Neutrophil (primary cell): ENCODE data around the gene AKR1B15.

Experiments
- H3K27ac ChIP-seq: fragments of 200-600 bp; sonication (generic); 2 replicates; pipeline ENCODE4 v1.5.1; 2016; ENCODE audit warnings: mild to moderate bottlenecking, moderate library complexity
- H3K27me3 ChIP-seq: fragments of 200-600 bp; sonication (generic); 2 replicates; pipeline ENCODE4 v1.6.0; 2016; ENCODE audit warnings: mild to moderate bottlenecking
- H3K36me3 ChIP-seq: fragments of 200-600 bp; sonication (generic); 2 replicates; pipeline ENCODE4 v1.5.1; 2017
- H3K4me1 ChIP-seq, 2 experiments: fragments of 200-600 bp in 1 of 2; sonication (generic) in 1 of 2; 1 replicate in 1 of 2; 2 replicates in 1 of 2; pipeline versions ENCODE4 v1.5.1 to v1.6.1; 2013 to 2016; ENCODE audit warnings: low read depth in 1 of 2, low read length in 1 of 2, mild to moderate bottlenecking in 1 of 2, moderate library complexity in 1 of 2; ENCODE audit not compliant: control insufficient read depth in 1 of 2, insufficient read depth in 1 of 2
- H3K4me3 ChIP-seq, 2 experiments: fragments of 200-600 bp in 1 of 2; sonication (generic) in 1 of 2; 1 replicate in 1 of 2; 2 replicates in 1 of 2; pipeline ENCODE4 v1.5.1; 2013 to 2016; ENCODE audit warnings: low read depth in 1 of 2, low read length in 1 of 2, mild to moderate bottlenecking in 1 of 2, moderate library complexity in 1 of 2
- H3K9me3 ChIP-seq: fragments of 200-600 bp; sonication (generic); 2 replicates; pipeline ENCODE4 v1.5.1; 2016
- TF ChIP-seq, protein P1 (sequence below): fragments of 200-600 bp; sonication (generic); IDR thresholded peaks from 2 replicates; pipeline ENCODE4 v1.5.1; 2016; ENCODE audit warnings: antibody characterized with exemption

The AKR1B15 gene

GRCh38 chr7:134505856-134506255, 43.1 kb upstream of the AKR1B15 start:
- H3K27me3 ChIP-seq = no peaks in the 10 kb centered on the region
- no peaks in the 10 kb centered on the region for H3K9me3 ChIP-seq
- no peak overlapping the region for H3K27ac ChIP-seq
- no peaks in the 10 kb centered on the region for H3K36me3 ChIP-seq
- TF ChIP-seq, protein P1, sequence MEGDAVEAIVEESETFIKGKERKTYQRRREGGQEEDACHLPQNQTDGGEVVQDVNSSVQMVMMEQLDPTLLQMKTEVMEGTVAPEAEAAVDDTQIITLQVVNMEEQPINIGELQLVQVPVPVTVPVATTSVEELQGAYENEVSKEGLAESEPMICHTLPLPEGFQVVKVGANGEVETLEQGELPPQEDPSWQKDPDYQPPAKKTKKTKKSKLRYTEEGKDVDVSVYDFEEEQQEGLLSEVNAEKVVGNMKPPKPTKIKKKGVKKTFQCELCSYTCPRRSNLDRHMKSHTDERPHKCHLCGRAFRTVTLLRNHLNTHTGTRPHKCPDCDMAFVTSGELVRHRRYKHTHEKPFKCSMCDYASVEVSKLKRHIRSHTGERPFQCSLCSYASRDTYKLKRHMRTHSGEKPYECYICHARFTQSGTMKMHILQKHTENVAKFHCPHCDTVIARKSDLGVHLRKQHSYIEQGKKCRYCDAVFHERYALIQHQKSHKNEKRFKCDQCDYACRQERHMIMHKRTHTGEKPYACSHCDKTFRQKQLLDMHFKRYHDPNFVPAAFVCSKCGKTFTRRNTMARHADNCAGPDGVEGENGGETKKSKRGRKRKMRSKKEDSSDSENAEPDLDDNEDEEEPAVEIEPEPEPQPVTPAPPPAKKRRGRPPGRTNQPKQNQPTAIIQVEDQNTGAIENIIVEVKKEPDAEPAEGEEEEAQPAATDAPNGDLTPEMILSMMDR = no peak
- H3K4me1 ChIP-seq = no peaks in the 10 kb centered on the region
- H3K4me3 ChIP-seq = no peak overlapping the region

GRCh38 chr7:134509010-134509409, 39.9 kb upstream of the AKR1B15 start:
- Histone ChIP-seq H3K4me3 (no peak overlapping the region), H3K27ac (no peak overlapping the region), H3K9me3 (no peaks in the 10 kb centered on the region), H3K27me3 (peaks cover 4% of the 10 kb centered on the region), H3K4me1 (no peaks in the 10 kb centered on the region), H3K36me3 (no peaks in the 10 kb centered on the region)
- TF ChIP-seq, protein P1 = no peak

GRCh38 chr7:134510646-134511045, 38.3 kb upstream of the AKR1B15 start:
- Histone ChIP-seq H3K9me3 (no peaks in the 10 kb centered on the region), H3K27ac (no peak overlapping the region), H3K4me3 (no peak overlapping the region), H3K27me3 (peaks cover 4% of the 10 kb centered on the region), H3K4me1 (no peaks in the 10 kb centered on the region), H3K36me3 (no peaks in the 10 kb centered on the region)
- TF ChIP-seq, protein P1 = no peak

- Histone ChIP-seq H3K27ac (no peak overlapping the region), H3K4me3 (no peak overlapping the region)
These were observed 36.6 kb upstream of the AKR1B15 start for GRCh38 chr7:134512271-134512670.

GRCh38 chr7:134513169-134513752, 35.6 kb upstream of the AKR1B15 start:
- H3K9me3 ChIP-seq = no peaks in the 10 kb centered on the region
- H3K27me3 ChIP-seq = peaks cover 4% of the 10 kb centered on the region
- no peak overlapping the region for H3K27ac ChIP-seq
- H3K4me1 ChIP-seq = peaks cover 3 to 11% of the 10 kb centered on the region in 2 experiments
- no peaks in the 10 kb centered on the region for H3K36me3 ChIP-seq
- TF ChIP-seq, protein P1 = no peak
- no peak overlapping the region for H3K4me3 ChIP-seq

More at GRCh38 chr7:134512271-134512670, 36.6 kb upstream of the AKR1B15 start:
- Histone ChIP-seq H3K9me3 (no peaks in the 10 kb centered on the region), H3K27me3 (peaks cover 4% of the 10 kb centered on the region), H3K4me1 (peaks cover 0 to 1% of the 10 kb centered on the region in 2 experiments), H3K36me3 (no peaks in the 10 kb centered on the region)
- TF ChIP-seq, protein P1 = no peak
